ENCODE measurements around the gene BFAR. TPM values are rescaled to one million over a fixed set of nuclear protein-coding genes. Genes with fewer than 3 reads are reported as not detected.

BFAR gene
- total and polyA plus RNA-seq, 10 of the 15 experiments (the other 5 are each of a cell fraction or from before 2014, with no cell fraction given) = 34.6 to 62.0 (median 43.4) TPM

GRCh38 chr16:14627078-14627477 is 5.7 kb upstream of the BFAR start:
- ChIA-PET CTCF (no interaction called here), POLR2A (no interaction called here), RAD21 (ENCODE audit: unreplicated experiment) (no interaction called here), SMC1A (ENCODE audit: uncharacterized antibody, unreplicated experiment) (no interaction called here)
- TF ChIP-seq JUND (IDR thresholded peaks at IDR 0.05; ENCODE audit: low read depth, low read length) (no peak), NKRF (conservative IDR thresholded peaks at IDR 0.05) (no peak), ZSCAN29 (IDR thresholded peaks at IDR 0.05) (no peak), RAD21 (IDR thresholded peaks at IDR 0.05; ENCODE audit: insufficient read depth, low read depth, low read length) (no peak), ZNF217 (IDR thresholded peaks at IDR 0.05) (no peak), IRF3 (IDR thresholded peaks at IDR 0.05) (no peak), IRF5 (IDR thresholded peaks at IDR 0.05; ENCODE audit: borderline replicate concordance) (no peak), GATAD2B (conservative IDR thresholded peaks at IDR 0.05; ENCODE audit: low read depth) (no peak), SMARCA5 (IDR thresholded peaks at IDR 0.05) (no peak), TAF1 (IDR thresholded peaks at IDR 0.05; ENCODE audit: borderline replicate concordance, low read depth, low read length) (no peak), NR2F1 (conservative IDR thresholded peaks at IDR 0.05) (no peak)
- in situ Hi-C loops (cut with MboI) (loop anchor here (25.0 kb wide), 2 partner anchors 460 to 1010 kb away; partner anchors contain the start of genes MARF1 and RRN3), intact Hi-C loops (cut with micrococcal nuclease; ENCODE audit: unreplicated experiment) (no loop called here)
- no peak for ATAC-seq
- H3K27me3 ChIP-seq (replicated peaks in 1 of 2; ENCODE audit: control insufficient read depth in 2 of 2, insufficient read depth in 2 of 2, low read length in 1 of 2) = no peaks in the 10 kb centered on the region
- 82% methylated on average over 4 of the region's 4 CpGs for WGBS (ENCODE audit: insufficient coverage, insufficient replicate concordance, low lambda C conversion rate, missing lambda C conversion rate)
- peaks cover 0 to 12% of the 10 kb centered on the region in 2 experiments; a peak in 3 of 4 replicates for H3K36me3 ChIP-seq (ENCODE audit: control insufficient read depth in 2 of 2, insufficient read depth in 2 of 2, low read length in 1 of 2)
- no peak overlapping the region; the same call in 1 of the 2 replicates for H3K4me2 ChIP-seq (ENCODE audit: control insufficient read depth, insufficient read depth)
- H3K9ac ChIP-seq (ENCODE audit: control insufficient read depth, insufficient read depth, low read length) = no peak overlapping the region
- DNase-seq (ENCODE audit: low read depth, low spot score) = no peak
- H3K27ac ChIP-seq (ENCODE audit: control insufficient read depth, insufficient read depth) = no peak overlapping the region
- peaks cover 24% of the 10 kb centered on the region for H3K79me2 ChIP-seq (ENCODE audit: control insufficient read depth, insufficient read depth, low read length)
- no TSS peak for BruUV-seq (replicated peaks)
- no peaks in the 10 kb centered on the region for H4K20me1 ChIP-seq (ENCODE audit: control insufficient read depth, insufficient read depth)
- no peak for FAIRE-seq
- 0 out of 2 replicates have a peak overlapping the region, but pooled peaks have one; percentile 15 for H3K4me3 ChIP-seq
- peaks cover 11% of the 10 kb centered on the region for H3K4me1 ChIP-seq (ENCODE audit: control insufficient read depth, insufficient read depth, low read length)
- H2AFZ ChIP-seq (ENCODE audit: control insufficient read depth, low read depth, low read length) = no peak overlapping the region
- H3K9me3 ChIP-seq (replicated peaks; ENCODE audit: control insufficient read depth, insufficient read depth, low read length) = no peaks in the 10 kb centered on the region

Data from GM12878 (cell line).